ENCODE results near the gene CPNE8.

GRCh38 chr12:38625306-38625705 lies 280.1 kb downstream of the CPNE8 start:
- TF ChIP-seq EP300 (IDR thresholded peaks at IDR 0.05) (no peak), POLR2A (IDR thresholded peaks at IDR 0.05) (no peak)
- TF ChIP-seq, protein P1, sequence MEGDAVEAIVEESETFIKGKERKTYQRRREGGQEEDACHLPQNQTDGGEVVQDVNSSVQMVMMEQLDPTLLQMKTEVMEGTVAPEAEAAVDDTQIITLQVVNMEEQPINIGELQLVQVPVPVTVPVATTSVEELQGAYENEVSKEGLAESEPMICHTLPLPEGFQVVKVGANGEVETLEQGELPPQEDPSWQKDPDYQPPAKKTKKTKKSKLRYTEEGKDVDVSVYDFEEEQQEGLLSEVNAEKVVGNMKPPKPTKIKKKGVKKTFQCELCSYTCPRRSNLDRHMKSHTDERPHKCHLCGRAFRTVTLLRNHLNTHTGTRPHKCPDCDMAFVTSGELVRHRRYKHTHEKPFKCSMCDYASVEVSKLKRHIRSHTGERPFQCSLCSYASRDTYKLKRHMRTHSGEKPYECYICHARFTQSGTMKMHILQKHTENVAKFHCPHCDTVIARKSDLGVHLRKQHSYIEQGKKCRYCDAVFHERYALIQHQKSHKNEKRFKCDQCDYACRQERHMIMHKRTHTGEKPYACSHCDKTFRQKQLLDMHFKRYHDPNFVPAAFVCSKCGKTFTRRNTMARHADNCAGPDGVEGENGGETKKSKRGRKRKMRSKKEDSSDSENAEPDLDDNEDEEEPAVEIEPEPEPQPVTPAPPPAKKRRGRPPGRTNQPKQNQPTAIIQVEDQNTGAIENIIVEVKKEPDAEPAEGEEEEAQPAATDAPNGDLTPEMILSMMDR (IDR thresholded peaks at IDR 0.05): no peak
